NB4 (cell line): ENCODE data around the gene HSPB8.

ENCODE experiments used
- POLR2A ChIP-seq: IDR thresholded peaks from 2 replicates; pipeline ENCODE4 v1.6.1; 2011; ENCODE audit warnings: mild to moderate bottlenecking; ENCODE audit not compliant: insufficient read length; ENCODE audit errors: extremely low read depth
- TF ChIP-seq, protein P1 (sequence below): IDR thresholded peaks from one replicate; pipeline ENCODE4 v1.5.1; 2012; ENCODE audit warnings: low read depth, low read length

DNA sequence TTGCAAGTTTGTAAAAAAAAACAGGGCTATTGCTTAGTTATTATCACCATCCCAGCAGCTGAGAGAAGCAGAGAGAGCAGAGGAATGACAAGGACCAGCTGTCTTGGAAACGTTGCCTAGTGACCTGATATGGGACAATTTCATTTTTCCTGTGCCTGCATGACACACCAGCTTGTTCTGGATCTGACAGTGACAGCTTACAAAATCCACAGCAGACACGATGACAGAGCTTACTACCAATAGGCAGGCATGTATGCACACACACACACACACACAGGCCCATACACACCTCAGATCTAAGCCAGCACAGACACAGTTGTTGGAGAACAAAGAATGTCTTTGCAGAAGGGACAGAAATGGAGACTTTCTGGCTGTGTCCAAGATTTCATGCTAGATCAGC is 25.4 kb downstream of the HSPB8 start:
- TF ChIP-seq, protein P1, sequence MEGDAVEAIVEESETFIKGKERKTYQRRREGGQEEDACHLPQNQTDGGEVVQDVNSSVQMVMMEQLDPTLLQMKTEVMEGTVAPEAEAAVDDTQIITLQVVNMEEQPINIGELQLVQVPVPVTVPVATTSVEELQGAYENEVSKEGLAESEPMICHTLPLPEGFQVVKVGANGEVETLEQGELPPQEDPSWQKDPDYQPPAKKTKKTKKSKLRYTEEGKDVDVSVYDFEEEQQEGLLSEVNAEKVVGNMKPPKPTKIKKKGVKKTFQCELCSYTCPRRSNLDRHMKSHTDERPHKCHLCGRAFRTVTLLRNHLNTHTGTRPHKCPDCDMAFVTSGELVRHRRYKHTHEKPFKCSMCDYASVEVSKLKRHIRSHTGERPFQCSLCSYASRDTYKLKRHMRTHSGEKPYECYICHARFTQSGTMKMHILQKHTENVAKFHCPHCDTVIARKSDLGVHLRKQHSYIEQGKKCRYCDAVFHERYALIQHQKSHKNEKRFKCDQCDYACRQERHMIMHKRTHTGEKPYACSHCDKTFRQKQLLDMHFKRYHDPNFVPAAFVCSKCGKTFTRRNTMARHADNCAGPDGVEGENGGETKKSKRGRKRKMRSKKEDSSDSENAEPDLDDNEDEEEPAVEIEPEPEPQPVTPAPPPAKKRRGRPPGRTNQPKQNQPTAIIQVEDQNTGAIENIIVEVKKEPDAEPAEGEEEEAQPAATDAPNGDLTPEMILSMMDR = no peak
- TF ChIP-seq POLR2A = no peak
